HepG2 (cell line): ENCODE data around the gene GRIN3B. TPM values are rescaled to one million over a fixed set of nuclear protein-coding genes. Genes with fewer than 3 reads are reported as not detected.

Experiments used
- EHMT2 ChIP-seq: fragments of 200-600 bp; sonication (generic); IDR thresholded peaks from 2 replicates; pipeline ENCODE4 v1.7.0; 2017; ENCODE audit warnings: antibody characterized with exemption, low read depth, low read length, borderline replicate concordance
- GLMP ChIP-seq: sonication (generic); formaldehyde crosslinking; IDR thresholded peaks from 2 replicates; pipeline ENCODE4 v1.9.0; 2021; ENCODE audit warnings: missing genetic modification reagents, mild to moderate bottlenecking, borderline replicate concordance
- NCOA2 ChIP-seq: sonication (generic); formaldehyde crosslinking; IDR thresholded peaks from 2 replicates; pipeline ENCODE4 v1.8.0; 2022; ENCODE audit warnings: inconsistent platforms
- PBX2 ChIP-seq: IDR thresholded peaks from 2 replicates; pipeline ENCODE4 v1.6.1; 2016; ENCODE audit warnings: control low read depth
- PTBP1 ChIP-seq: fragments of 200-400 bp; formaldehyde crosslinking; IDR thresholded peaks from 2 replicates; pipeline ENCODE4 v1.6.1; 2018; ENCODE audit warnings: low read length, low read depth; ENCODE audit not compliant: poor library complexity, severe bottlenecking
- SIX4 ChIP-seq: sonication (generic); formaldehyde crosslinking; IDR thresholded peaks from 2 replicates; pipeline ENCODE4 v1.4.0; 2020; ENCODE audit warnings: missing genetic modification reagents
- STAG1 ChIP-seq: sonication (generic); formaldehyde crosslinking; IDR thresholded peaks from 2 replicates; pipeline ENCODE4 v1.4.0; 2020; ENCODE audit warnings: missing genetic modification reagents
- TCF7 ChIP-seq: sonication (generic); IDR thresholded peaks from 2 replicates; pipeline ENCODE4 v1.6.1; 2016; ENCODE audit warnings: antibody characterized with exemption, low read depth
- U2AF2 ChIP-seq: fragments of 200-400 bp; formaldehyde crosslinking; IDR thresholded peaks from 2 replicates; pipeline ENCODE4 v1.6.1; 2017; ENCODE audit warnings: low read depth, mild to moderate bottlenecking, low read length
- ZNF441 ChIP-seq: sonication (generic); formaldehyde crosslinking; IDR thresholded peaks from 2 replicates; pipeline ENCODE4 v1.7.0; 2021; ENCODE audit warnings: missing genetic modification reagents, borderline replicate concordance
- ZNF761 ChIP-seq: sonication (generic); formaldehyde crosslinking; conservative IDR thresholded peaks from 2 replicates; pipeline ENCODE4 v1.4.0; 2020; ENCODE audit warnings: mild to moderate bottlenecking, missing genetic modification reagents
- ZNF770 ChIP-seq: sonication (generic); formaldehyde crosslinking; IDR thresholded peaks from 2 replicates; pipeline ENCODE4 v1.5.0; 2020; ENCODE audit warnings: mild to moderate bottlenecking, missing genetic modification reagents
- polyA plus RNA-seq, 8 experiments: library from polyadenylated mRNA; depleted of rRNA in 3 of 8; stranded (reverse) in 7 of 8; unstranded in 1 of 8; fragments of >200 nt; fragmentation: Illumina TruSeq in 4 of 8; extraction: Trizol in 4 of 8; gene quantifications; 2 replicates each; pipeline versions ENCODE4 v1.2.1 to v1.2.3, GENCODE V29; 2011 to 2016; ENCODE audit warnings: low read depth in 4 of 8, missing spikeins in 1 of 8, mixed read lengths in 1 of 8; ENCODE audit not compliant: insufficient read depth in 1 of 8
- total RNA-seq, 5 experiments: library from RNA; depleted of rRNA; stranded (reverse); fragments of >200 nt; fragmentation: Illumina TruSeq; extraction: Trizol; gene quantifications; 2 replicates each; pipeline ENCODE4 v1.2.3, GENCODE V29; 2016; ENCODE audit warnings: low read depth in 1 of 5
- TF ChIP-seq, protein P1 (sequence below): sonication (generic); formaldehyde crosslinking; IDR thresholded peaks from 2 replicates; pipeline ENCODE4 v1.4.0; 2020; ENCODE audit warnings: missing genetic modification reagents
- TF ChIP-seq, protein P2 (sequence below): sonication (generic); formaldehyde crosslinking; IDR thresholded peaks from 2 replicates; pipeline ENCODE4 v1.5.0; 2020; ENCODE audit warnings: mild to moderate bottlenecking, missing genetic modification reagents
- TF ChIP-seq, protein P3 (sequence below): sonication (generic); formaldehyde crosslinking; IDR thresholded peaks from 2 replicates; pipeline ENCODE4 v1.4.0; 2020; ENCODE audit warnings: missing genetic modification reagents

Gene GRIN3B
- total and polyA plus RNA-seq, 2 of the 13 experiments (the other 11 are each of a cell fraction or from before 2014, with no cell fraction given): 0.07 to 0.20 TPM

GRCh38 chr19:993361-993830, 6.8 kb upstream of the GRIN3B start (continued):
- TF ChIP-seq, protein P1, sequence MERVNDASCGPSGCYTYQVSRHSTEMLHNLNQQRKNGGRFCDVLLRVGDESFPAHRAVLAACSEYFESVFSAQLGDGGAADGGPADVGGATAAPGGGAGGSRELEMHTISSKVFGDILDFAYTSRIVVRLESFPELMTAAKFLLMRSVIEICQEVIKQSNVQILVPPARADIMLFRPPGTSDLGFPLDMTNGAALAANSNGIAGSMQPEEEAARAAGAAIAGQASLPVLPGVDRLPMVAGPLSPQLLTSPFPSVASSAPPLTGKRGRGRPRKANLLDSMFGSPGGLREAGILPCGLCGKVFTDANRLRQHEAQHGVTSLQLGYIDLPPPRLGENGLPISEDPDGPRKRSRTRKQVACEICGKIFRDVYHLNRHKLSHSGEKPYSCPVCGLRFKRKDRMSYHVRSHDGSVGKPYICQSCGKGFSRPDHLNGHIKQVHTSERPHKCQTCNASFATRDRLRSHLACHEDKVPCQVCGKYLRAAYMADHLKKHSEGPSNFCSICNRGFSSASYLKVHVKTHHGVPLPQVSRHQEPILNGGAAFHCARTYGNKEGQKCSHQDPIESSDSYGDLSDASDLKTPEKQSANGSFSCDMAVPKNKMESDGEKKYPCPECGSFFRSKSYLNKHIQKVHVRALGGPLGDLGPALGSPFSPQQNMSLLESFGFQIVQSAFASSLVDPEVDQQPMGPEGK: peak; percentile 82
- TF ChIP-seq GLMP: no peak
- TF ChIP-seq, protein P2, sequence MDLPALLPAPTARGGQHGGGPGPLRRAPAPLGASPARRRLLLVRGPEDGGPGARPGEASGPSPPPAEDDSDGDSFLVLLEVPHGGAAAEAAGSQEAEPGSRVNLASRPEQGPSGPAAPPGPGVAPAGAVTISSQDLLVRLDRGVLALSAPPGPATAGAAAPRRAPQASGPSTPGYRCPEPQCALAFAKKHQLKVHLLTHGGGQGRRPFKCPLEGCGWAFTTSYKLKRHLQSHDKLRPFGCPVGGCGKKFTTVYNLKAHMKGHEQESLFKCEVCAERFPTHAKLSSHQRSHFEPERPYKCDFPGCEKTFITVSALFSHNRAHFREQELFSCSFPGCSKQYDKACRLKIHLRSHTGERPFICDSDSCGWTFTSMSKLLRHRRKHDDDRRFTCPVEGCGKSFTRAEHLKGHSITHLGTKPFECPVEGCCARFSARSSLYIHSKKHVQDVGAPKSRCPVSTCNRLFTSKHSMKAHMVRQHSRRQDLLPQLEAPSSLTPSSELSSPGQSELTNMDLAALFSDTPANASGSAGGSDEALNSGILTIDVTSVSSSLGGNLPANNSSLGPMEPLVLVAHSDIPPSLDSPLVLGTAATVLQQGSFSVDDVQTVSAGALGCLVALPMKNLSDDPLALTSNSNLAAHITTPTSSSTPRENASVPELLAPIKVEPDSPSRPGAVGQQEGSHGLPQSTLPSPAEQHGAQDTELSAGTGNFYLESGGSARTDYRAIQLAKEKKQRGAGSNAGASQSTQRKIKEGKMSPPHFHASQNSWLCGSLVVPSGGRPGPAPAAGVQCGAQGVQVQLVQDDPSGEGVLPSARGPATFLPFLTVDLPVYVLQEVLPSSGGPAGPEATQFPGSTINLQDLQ (CRISPR knock-in tag): no peak
- TF ChIP-seq, protein P3, sequence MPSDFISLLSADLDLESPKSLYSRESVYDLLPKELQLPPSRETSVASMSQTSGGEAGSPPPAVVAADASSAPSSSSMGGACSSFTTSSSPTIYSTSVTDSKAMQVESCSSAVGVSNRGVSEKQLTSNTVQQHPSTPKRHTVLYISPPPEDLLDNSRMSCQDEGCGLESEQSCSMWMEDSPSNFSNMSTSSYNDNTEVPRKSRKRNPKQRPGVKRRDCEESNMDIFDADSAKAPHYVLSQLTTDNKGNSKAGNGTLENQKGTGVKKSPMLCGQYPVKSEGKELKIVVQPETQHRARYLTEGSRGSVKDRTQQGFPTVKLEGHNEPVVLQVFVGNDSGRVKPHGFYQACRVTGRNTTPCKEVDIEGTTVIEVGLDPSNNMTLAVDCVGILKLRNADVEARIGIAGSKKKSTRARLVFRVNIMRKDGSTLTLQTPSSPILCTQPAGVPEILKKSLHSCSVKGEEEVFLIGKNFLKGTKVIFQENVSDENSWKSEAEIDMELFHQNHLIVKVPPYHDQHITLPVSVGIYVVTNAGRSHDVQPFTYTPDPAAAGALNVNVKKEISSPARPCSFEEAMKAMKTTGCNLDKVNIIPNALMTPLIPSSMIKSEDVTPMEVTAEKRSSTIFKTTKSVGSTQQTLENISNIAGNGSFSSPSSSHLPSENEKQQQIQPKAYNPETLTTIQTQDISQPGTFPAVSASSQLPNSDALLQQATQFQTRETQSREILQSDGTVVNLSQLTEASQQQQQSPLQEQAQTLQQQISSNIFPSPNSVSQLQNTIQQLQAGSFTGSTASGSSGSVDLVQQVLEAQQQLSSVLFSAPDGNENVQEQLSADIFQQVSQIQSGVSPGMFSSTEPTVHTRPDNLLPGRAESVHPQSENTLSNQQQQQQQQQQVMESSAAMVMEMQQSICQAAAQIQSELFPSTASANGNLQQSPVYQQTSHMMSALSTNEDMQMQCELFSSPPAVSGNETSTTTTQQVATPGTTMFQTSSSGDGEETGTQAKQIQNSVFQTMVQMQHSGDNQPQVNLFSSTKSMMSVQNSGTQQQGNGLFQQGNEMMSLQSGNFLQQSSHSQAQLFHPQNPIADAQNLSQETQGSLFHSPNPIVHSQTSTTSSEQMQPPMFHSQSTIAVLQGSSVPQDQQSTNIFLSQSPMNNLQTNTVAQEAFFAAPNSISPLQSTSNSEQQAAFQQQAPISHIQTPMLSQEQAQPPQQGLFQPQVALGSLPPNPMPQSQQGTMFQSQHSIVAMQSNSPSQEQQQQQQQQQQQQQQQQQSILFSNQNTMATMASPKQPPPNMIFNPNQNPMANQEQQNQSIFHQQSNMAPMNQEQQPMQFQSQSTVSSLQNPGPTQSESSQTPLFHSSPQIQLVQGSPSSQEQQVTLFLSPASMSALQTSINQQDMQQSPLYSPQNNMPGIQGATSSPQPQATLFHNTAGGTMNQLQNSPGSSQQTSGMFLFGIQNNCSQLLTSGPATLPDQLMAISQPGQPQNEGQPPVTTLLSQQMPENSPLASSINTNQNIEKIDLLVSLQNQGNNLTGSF (CRISPR knock-in tag): no peak
- no peak for TF ChIP-seq SIX4 (CRISPR knock-in tag)
- no peak for TF ChIP-seq TCF7
- no peak for TF ChIP-seq EHMT2
- TF ChIP-seq NCOA2 (CRISPR knock-in tag): peak; percentile 66; the same call in 1 of the 2 replicates
- no peak for TF ChIP-seq ZNF441
- TF ChIP-seq PTBP1: peak; percentile 85
- 0 out of 2 replicates have a peak, but pooled peaks have one; percentile 15 for TF ChIP-seq ZNF770 (CRISPR knock-in tag)
- no peak for TF ChIP-seq ZNF761 (CRISPR knock-in tag)
- TF ChIP-seq STAG1 (CRISPR knock-in tag): no peak
- no peak for TF ChIP-seq U2AF2
- no peak for TF ChIP-seq PBX2
